IPS-11a (cell line): Measurements from ENCODE around the gene PFDN6.
A peak's percentile ranks its signal among the peaks of the same experiment; 100 is the strongest.

Source experiments
- H3K4me3 ChIP-seq: one replicate; pipeline ENCODE4 v1.5.1; 2013; ENCODE audit warnings: low read depth, low read length, control low read depth

The PFDN6 gene

GRCh38 chr6:33294086-33294823, 4.9 kb downstream of the PFDN6 start:
- H3K4me3 ChIP-seq: no peak overlapping the region

- no peak overlapping the region for H3K4me3 ChIP-seq
These were observed 6.4 kb downstream of the PFDN6 start for GRCh38 chr6:33295621-33296369.

GRCh38 chr6:33296797-33297405, 7.5 kb downstream of the PFDN6 start:
- peak overlapping the region; percentile 55 for H3K4me3 ChIP-seq

GRCh38 chr6:33297406-33297955, 8.1 kb downstream of the PFDN6 start:
- peak overlapping the region; percentile 55 for H3K4me3 ChIP-seq

GRCh38 chr6:33297956-33298772, 8.8 kb downstream of the PFDN6 start:
- H3K4me3 ChIP-seq: peak overlapping the region; percentile 94

- H3K4me3 ChIP-seq: peak within 1 kb of the TSS; percentile 94
These were observed 9.4 kb downstream of the PFDN6 start, which contains the start of gene RGL2 for GRCh38 chr6:33298773-33299236. TSS of gene RGL2 (minus strand) at chr6:33298942. CDS start at chr6:33298610, 332 bp downstream.

GRCh38 chr6:33299237-33299944, 10.0 kb downstream of the PFDN6 start:
- peak overlapping the region; percentile 94 for H3K4me3 ChIP-seq

GRCh38 chr6:33301877-33302276, 12.5 kb downstream of the PFDN6 start:
- no peak overlapping the region for H3K4me3 ChIP-seq

GRCh38 chr6:33304216-33304615, 14.8 kb downstream of the PFDN6 start:
- H3K4me3 ChIP-seq: no peak overlapping the region

- H3K4me3 ChIP-seq: no peak overlapping the region
These were observed 15.7 kb downstream of the PFDN6 start for GRCh38 chr6:33305052-33305451.

GRCh38 chr6:33306356-33306755, 17.0 kb downstream of the PFDN6 start:
- H3K4me3 ChIP-seq: no peak overlapping the region

- H3K4me3 ChIP-seq: peak overlapping the region; percentile 89
These were observed 23.1 kb downstream of the PFDN6 start for GRCh38 chr6:33312361-33313104.

- H3K4me3 ChIP-seq: peak overlapping the region; percentile 89
These were observed 23.8 kb downstream of the PFDN6 start for GRCh38 chr6:33313105-33313708.

- peak within 1 kb of the TSS; percentile 89 for H3K4me3 ChIP-seq
These were observed 24.5 kb downstream of the PFDN6 start, which contains the start of gene TAPBP for GRCh38 chr6:33313709-33314514. TSS of gene TAPBP (minus strand) at chr6:33314078. CDS start at chr6:33314041, 37 bp downstream.

- H3K4me3 ChIP-seq: peak overlapping the region; percentile 89
These were observed 25.1 kb downstream of the PFDN6 start for GRCh38 chr6:33314515-33314942.

GRCh38 chr6:33314943-33315792, 25.8 kb downstream of the PFDN6 start:
- H3K4me3 ChIP-seq: peak overlapping the region; percentile 89
